ENCODE data around the gene DACT2.

DNA sequence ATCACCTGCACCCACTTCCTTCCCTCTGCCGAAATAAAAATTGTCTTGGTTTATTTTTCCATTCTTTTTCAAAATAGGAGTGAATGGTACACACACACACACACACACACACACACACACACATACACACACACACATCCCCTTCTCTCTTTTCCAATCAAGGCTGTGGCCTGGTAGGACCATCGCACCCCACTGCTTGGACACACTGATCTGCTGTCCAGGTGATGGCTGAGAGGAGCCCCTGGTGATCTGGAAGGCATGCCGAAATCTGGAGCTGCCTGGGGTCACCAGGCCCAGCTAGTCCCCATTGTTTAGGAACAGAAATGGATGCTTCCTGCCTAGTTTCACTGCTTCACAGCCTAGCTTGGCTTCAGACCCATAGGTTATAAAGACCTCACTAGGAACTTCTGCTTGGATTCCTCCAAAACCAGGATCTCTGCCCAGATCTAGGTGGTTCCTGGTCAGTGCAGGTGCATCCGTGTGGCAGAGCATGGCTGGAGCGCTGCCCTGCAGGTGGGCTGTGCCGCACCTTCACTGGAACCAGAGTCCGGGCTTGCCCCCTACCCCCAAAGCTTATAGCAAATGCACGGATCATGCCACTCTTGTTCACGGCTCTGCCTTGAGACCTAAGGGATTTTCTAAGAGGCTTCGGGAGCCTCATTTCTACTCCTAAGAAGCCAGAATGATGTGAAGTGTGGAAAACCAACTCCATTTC, 42.9 kb upstream of the DACT2 start:
- TF ChIP-seq, protein P1, sequence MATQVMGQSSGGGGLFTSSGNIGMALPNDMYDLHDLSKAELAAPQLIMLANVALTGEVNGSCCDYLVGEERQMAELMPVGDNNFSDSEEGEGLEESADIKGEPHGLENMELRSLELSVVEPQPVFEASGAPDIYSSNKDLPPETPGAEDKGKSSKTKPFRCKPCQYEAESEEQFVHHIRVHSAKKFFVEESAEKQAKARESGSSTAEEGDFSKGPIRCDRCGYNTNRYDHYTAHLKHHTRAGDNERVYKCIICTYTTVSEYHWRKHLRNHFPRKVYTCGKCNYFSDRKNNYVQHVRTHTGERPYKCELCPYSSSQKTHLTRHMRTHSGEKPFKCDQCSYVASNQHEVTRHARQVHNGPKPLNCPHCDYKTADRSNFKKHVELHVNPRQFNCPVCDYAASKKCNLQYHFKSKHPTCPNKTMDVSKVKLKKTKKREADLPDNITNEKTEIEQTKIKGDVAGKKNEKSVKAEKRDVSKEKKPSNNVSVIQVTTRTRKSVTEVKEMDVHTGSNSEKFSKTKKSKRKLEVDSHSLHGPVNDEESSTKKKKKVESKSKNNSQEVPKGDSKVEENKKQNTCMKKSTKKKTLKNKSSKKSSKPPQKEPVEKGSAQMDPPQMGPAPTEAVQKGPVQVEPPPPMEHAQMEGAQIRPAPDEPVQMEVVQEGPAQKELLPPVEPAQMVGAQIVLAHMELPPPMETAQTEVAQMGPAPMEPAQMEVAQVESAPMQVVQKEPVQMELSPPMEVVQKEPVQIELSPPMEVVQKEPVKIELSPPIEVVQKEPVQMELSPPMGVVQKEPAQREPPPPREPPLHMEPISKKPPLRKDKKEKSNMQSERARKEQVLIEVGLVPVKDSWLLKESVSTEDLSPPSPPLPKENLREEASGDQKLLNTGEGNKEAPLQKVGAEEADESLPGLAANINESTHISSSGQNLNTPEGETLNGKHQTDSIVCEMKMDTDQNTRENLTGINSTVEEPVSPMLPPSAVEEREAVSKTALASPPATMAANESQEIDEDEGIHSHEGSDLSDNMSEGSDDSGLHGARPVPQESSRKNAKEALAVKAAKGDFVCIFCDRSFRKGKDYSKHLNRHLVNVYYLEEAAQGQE (IDR thresholded peaks at IDR 0.05), result no peak
- TF ChIP-seq, protein P2, sequence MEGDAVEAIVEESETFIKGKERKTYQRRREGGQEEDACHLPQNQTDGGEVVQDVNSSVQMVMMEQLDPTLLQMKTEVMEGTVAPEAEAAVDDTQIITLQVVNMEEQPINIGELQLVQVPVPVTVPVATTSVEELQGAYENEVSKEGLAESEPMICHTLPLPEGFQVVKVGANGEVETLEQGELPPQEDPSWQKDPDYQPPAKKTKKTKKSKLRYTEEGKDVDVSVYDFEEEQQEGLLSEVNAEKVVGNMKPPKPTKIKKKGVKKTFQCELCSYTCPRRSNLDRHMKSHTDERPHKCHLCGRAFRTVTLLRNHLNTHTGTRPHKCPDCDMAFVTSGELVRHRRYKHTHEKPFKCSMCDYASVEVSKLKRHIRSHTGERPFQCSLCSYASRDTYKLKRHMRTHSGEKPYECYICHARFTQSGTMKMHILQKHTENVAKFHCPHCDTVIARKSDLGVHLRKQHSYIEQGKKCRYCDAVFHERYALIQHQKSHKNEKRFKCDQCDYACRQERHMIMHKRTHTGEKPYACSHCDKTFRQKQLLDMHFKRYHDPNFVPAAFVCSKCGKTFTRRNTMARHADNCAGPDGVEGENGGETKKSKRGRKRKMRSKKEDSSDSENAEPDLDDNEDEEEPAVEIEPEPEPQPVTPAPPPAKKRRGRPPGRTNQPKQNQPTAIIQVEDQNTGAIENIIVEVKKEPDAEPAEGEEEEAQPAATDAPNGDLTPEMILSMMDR (IDR thresholded peaks at IDR 0.05; ENCODE audit: low read depth, low read length, missing input control), result no peak
- TF ChIP-seq YY1 (IDR thresholded peaks at IDR 0.05) (no peak), GABPA (IDR thresholded peaks at IDR 0.05 in 1 of 2, conservative IDR thresholded peaks at IDR 0.05 in 1 of 2) (no peak), FOXA1 (IDR thresholded peaks at IDR 0.05) (no peak), RAD21 (IDR thresholded peaks at IDR 0.05) (no peak), HNF4A (conservative IDR thresholded peaks at IDR 0.05) (no peak), SP1 (IDR thresholded peaks at IDR 0.05) (no peak), HNF4G (IDR thresholded peaks at IDR 0.05) (no peak), JUND (IDR thresholded peaks at IDR 0.05) (no peak), EGR1 (IDR thresholded peaks at IDR 0.05; ENCODE audit: low read depth in 2 of 2) (no peak)
- TF ChIP-seq, protein P3, sequence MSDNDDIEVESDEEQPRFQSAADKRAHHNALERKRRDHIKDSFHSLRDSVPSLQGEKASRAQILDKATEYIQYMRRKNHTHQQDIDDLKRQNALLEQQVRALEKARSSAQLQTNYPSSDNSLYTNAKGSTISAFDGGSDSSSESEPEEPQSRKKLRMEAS (IDR thresholded peaks at IDR 0.05), result no peak

Measured in liver (tissue), 3 donors.